Suprapubic skin (tissue), 4 donors: ENCODE data around the gene CALR. TPM values are rescaled to one million over a fixed set of nuclear protein-coding genes. Genes with fewer than 3 reads are reported as not detected.
A peak's percentile ranks its signal among the peaks of the same experiment; 100 is the strongest.
"Not testable (repeated sequence)": the region's sequence is repeated elsewhere in the genome, so short reads cannot be mapped to it uniquely, and the experiment has no call there.

Experiments
- DNase-seq, 2 donors: peaks; one replicate each; pipeline ENCODE4 v3.0.0-alpha.2; 2019; ENCODE audit warnings: low spot score in 2 of 2
- H3K27ac ChIP-seq: fragments of 200-600 bp; sonication (generic); one replicate; pipeline ENCODE4 v1.5.1; 2019
- H3K27me3 ChIP-seq: fragments of 200-600 bp; sonication (generic); one replicate; pipeline ENCODE4 v1.5.1; 2019
- H3K36me3 ChIP-seq: fragments of 200-600 bp; sonication (generic); one replicate; pipeline ENCODE4 v1.5.1; 2019
- H3K4me1 ChIP-seq: fragments of 200-600 bp; sonication (generic); one replicate; pipeline ENCODE4 v1.5.1; 2019
- H3K4me3 ChIP-seq: fragments of 200-600 bp; sonication (generic); one replicate; pipeline ENCODE4 v1.5.1; 2019; ENCODE audit warnings: mild to moderate bottlenecking
- H3K9me3 ChIP-seq: fragments of 200-600 bp; sonication (generic); one replicate; pipeline ENCODE4 v1.5.1; 2019
- EP300 ChIP-seq: sonication (generic); formaldehyde crosslinking; IDR thresholded peaks from one replicate; pipeline ENCODE4 v1.6.1; 2017; ENCODE audit warnings: antibody characterized with exemption
- POLR2A ChIP-seq, 2 donors: fragments of 450-650 bp; IDR thresholded peaks; one replicate each; pipeline ENCODE4 v1.6.1; 2017; ENCODE audit warnings: antibody characterized with exemption in 2 of 2, mild to moderate bottlenecking in 2 of 2, moderate library complexity in 2 of 2
- POLR2AphosphoS5 ChIP-seq, 3 donors: sonication (generic); formaldehyde crosslinking; IDR thresholded peaks; one replicate each; pipeline ENCODE4 v1.6.1; 2017; ENCODE audit warnings: antibody characterized with exemption in 3 of 3
- WGBS: methylation state at CpG from one replicate; pipeline ENCODE4 v1.1.5; 2018; 5-methylcytosine and 5-hydroxymethylcytosine counted together
- total RNA-seq, 4 donors: library from RNA; depleted of rRNA; stranded (reverse); fragments of >200 nt; gene quantifications; one replicate each; pipeline ENCODE4 v1.1.0, GENCODE V29; 2016
- TF ChIP-seq, protein P1 (sequence below), 2 donors: fragments of 200-600 bp in 1 of 2; fragments of 450-650 bp in 1 of 2; sonication (generic) in 1 of 2; IDR thresholded peaks; one replicate each; pipeline ENCODE4 v1.5.1; 2016 to 2019; ENCODE audit warnings: antibody characterized with exemption in 2 of 2, mild to moderate bottlenecking in 1 of 2, moderate library complexity in 1 of 2

CALR gene
- total RNA-seq, 4 donors from 2014 or later: 131 to 285 (median 237) TPM

GRCh38 chr19:12955996-12956395 is 17.6 kb downstream of the CALR start:
- H3K27me3 ChIP-seq: no peaks in the 10 kb centered on the region
- H3K9me3 ChIP-seq: no peaks in the 10 kb centered on the region
- WGBS: 60% methylated on average over 12 of the region's 12 CpGs
- peak overlapping the region; percentile 95 for H3K27ac ChIP-seq
- peaks cover 38% of the 10 kb centered on the region for H3K36me3 ChIP-seq
- H3K4me3 ChIP-seq: peak overlapping the region; percentile 83
- no peak for DNase-seq
- TF ChIP-seq EP300 (no peak), POLR2A (IDR thresholded peaks at IDR 0.05) (no peak), POLR2AphosphoS5 (IDR thresholded peaks at IDR 0.05) (no peak)
- TF ChIP-seq, protein P1, sequence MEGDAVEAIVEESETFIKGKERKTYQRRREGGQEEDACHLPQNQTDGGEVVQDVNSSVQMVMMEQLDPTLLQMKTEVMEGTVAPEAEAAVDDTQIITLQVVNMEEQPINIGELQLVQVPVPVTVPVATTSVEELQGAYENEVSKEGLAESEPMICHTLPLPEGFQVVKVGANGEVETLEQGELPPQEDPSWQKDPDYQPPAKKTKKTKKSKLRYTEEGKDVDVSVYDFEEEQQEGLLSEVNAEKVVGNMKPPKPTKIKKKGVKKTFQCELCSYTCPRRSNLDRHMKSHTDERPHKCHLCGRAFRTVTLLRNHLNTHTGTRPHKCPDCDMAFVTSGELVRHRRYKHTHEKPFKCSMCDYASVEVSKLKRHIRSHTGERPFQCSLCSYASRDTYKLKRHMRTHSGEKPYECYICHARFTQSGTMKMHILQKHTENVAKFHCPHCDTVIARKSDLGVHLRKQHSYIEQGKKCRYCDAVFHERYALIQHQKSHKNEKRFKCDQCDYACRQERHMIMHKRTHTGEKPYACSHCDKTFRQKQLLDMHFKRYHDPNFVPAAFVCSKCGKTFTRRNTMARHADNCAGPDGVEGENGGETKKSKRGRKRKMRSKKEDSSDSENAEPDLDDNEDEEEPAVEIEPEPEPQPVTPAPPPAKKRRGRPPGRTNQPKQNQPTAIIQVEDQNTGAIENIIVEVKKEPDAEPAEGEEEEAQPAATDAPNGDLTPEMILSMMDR (IDR thresholded peaks at IDR 0.05): no peak
- peaks cover 44% of the 10 kb centered on the region for H3K4me1 ChIP-seq

- Histone ChIP-seq H3K36me3 (peaks cover 31% of the 10 kb centered on the region), H3K4me3 (peak within 1 kb of the TSS; percentile 83), H3K4me1 (peaks cover 44% of the 10 kb centered on the region), H3K27ac (peak within 1 kb of the TSS; percentile 95), H3K9me3 (no peaks in the 10 kb centered on the region), H3K27me3 (no peaks in the 10 kb centered on the region)
- WGBS: 0% methylated on average over 22 of the region's 84 CpGs
- DNase-seq: peak; percentile 87 to 89
- no peak for TF ChIP-seq POLR2AphosphoS5 (IDR thresholded peaks at IDR 0.05)
- TF ChIP-seq, protein P1 (IDR thresholded peaks at IDR 0.05): no peak
- no peak for TF ChIP-seq EP300
- TF ChIP-seq POLR2A (IDR thresholded peaks at IDR 0.05): peak; percentile 34 to 61
These were observed 18.3 kb downstream of the CALR start, which contains the start of gene GADD45GIP1 for GRCh38 chr19:12956446-12957388. GADD45GIP1 (minus strand) TSS chr19:12957223; CDS start chr19:12957212, 11 bp downstream.

DNA sequence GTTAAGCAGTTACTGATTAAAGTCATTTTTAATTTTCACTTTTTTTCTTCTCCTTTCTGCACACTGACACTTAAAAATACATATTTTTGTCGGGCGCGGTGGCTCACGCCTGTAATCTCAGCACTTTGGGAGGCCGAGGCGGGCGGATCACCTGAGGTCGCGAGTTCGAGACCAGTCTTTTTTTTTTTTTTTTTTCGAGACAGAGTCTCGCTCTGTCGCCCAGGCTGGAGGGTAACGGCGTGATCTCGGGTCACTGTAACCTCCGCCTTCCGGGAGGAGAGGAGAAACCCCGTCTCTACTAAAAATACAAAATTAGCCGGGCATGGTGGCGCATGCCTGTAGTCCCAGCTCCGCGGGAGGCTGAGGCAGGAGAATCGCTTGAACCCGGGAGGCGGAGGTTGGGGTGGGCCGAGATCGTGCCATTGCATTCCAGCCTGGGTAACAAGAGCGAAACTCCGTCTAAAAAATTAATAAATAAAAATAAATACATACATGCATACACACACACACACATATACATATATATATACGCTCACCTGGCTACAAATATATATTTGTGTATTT is 19.1 kb downstream of the CALR start:
- 26% methylated on average over 31 of the region's 31 CpGs for WGBS
- DNase-seq, H3K9me3 ChIP-seq, H3K27me3 ChIP-seq: not testable (repeated sequence)
- H3K36me3 ChIP-seq: peaks cover 23% of the 10 kb centered on the region
- H3K4me1 ChIP-seq: peaks cover 42% of the 10 kb centered on the region
- peak overlapping the region; percentile 83 for H3K4me3 ChIP-seq
- peak overlapping the region; percentile 95 for H3K27ac ChIP-seq

DNA sequence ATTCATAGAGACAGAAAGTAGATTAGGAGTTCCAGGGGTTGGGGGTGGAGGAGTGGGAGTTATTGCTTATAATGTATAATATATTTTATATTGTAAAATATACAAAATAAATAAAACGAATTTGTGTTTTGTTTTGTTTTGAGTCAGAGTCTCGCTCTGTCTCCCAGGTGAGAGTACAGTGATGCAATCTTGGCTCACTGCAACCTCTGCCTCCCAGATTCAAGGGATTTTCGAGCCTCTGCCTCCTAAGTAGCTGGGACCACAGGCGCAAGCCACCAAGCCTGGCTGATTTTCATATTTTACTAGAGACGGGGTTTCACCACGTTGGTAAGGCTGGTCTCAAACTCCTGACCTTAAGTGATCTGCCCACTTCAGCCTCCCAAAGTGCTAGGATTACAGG is 21.1 kb downstream of the CALR start:
- Histone ChIP-seq H3K27me3 (no peaks in the 10 kb centered on the region), H3K4me1 (peaks cover 25% of the 10 kb centered on the region), H3K27ac (no peak overlapping the region), H3K36me3 (peaks cover 3% of the 10 kb centered on the region), H3K4me3 (no peak overlapping the region), H3K9me3 (no peaks in the 10 kb centered on the region)
- WGBS: 71% methylated on average over 6 of the region's 6 CpGs
- DNase-seq: no peak
- TF ChIP-seq POLR2A (IDR thresholded peaks at IDR 0.05): no peak
- TF ChIP-seq, protein P1 (IDR thresholded peaks at IDR 0.05): no peak
- no peak for TF ChIP-seq POLR2AphosphoS5 (IDR thresholded peaks at IDR 0.05)
- TF ChIP-seq EP300: no peak

GRCh38 chr19:12965017-12965811 is 26.8 kb downstream of the CALR start:
- no peaks in the 10 kb centered on the region for H3K36me3 ChIP-seq
- H3K27me3 ChIP-seq: no peaks in the 10 kb centered on the region
- no peak for TF ChIP-seq POLR2A (IDR thresholded peaks at IDR 0.05)
- TF ChIP-seq, protein P1 (IDR thresholded peaks at IDR 0.05): peak; percentile 71 to 96
- TF ChIP-seq EP300: no peak
- no peak for TF ChIP-seq POLR2AphosphoS5 (IDR thresholded peaks at IDR 0.05)
- peaks cover 9% of the 10 kb centered on the region for H3K4me1 ChIP-seq
- H3K9me3 ChIP-seq: no peaks in the 10 kb centered on the region
- H3K4me3 ChIP-seq: peak overlapping the region; percentile 54
- WGBS: 2% methylated on average over 22 of the region's 34 CpGs
- H3K27ac ChIP-seq: no peak overlapping the region
- DNase-seq: peak in 1 of 2 donors; percentile 88
